NCI-H69 (cell line): ENCODE measurements around the gene HTT-AS.

Experiments
- DNase-seq: peaks from one replicate; lab custom pipeline; 2025; lab: John Stamatoyannopoulos, UW

Gene HTT-AS

GRCh38 chr4:3087115-3087797 lies 12.9 kb upstream of the HTT-AS start:
- DNase-seq, result no peak

- no peak for DNase-seq
These were observed 11.8 kb upstream of the HTT-AS start for GRCh38 chr4:3085948-3086670.

- DNase-seq, result no peak
These were observed 9.4 kb upstream of the HTT-AS start for GRCh38 chr4:3083732-3084131.

- no peak for DNase-seq
These were observed 8.7 kb upstream of the HTT-AS start for GRCh38 chr4:3082925-3083515.

GRCh38 chr4:3079694-3080123 lies 5.4 kb upstream of the HTT-AS start:
- DNase-seq, result no peak

- DNase-seq, result no peak
These were observed 3.5 kb upstream of the HTT-AS start for GRCh38 chr4:3077796-3078195.

GRCh38 chr4:3075652-3075981 lies 1.3 kb upstream of the HTT-AS start:
- DNase-seq, result no peak

- peak; percentile 72 for DNase-seq
These were observed 711 bp upstream of the HTT-AS start for GRCh38 chr4:3074846-3075651.

GRCh38 chr4:3073158-3074077 lies 920 bp downstream of the HTT-AS start:
- no peak for DNase-seq

GRCh38 chr4:3071811-3072210 lies 2.5 kb downstream of the HTT-AS start:
- DNase-seq, result no peak

- no peak for DNase-seq
These were observed 3.4 kb downstream of the HTT-AS start for GRCh38 chr4:3070709-3071500.

GRCh38 chr4:3069661-3070199 lies 4.6 kb downstream of the HTT-AS start:
- no peak for DNase-seq

- no peak for DNase-seq
These were observed 6.8 kb downstream of the HTT-AS start for GRCh38 chr4:3067473-3068001.

GRCh38 chr4:3066836-3067400 lies 7.4 kb downstream of the HTT-AS start:
- no peak for DNase-seq

- DNase-seq, result no peak
These were observed 8.8 kb downstream of the HTT-AS start for GRCh38 chr4:3065551-3065950.

- DNase-seq, result no peak
These were observed 11.9 kb downstream of the HTT-AS start for GRCh38 chr4:3062471-3062870.

- no peak for DNase-seq
These were observed 13.4 kb downstream of the HTT-AS start for GRCh38 chr4:3060946-3061345.

GRCh38 chr4:3059943-3060342 lies 14.4 kb downstream of the HTT-AS start:
- no peak for DNase-seq

GRCh38 chr4:3054169-3054759 lies 20.1 kb downstream of the HTT-AS start:
- no peak for DNase-seq
